Measurements from ENCODE around the gene ZFP69.
"Not testable (repeated sequence)": the region's sequence is repeated elsewhere in the genome, so short reads cannot be mapped to it uniquely, and the experiment has no call there.

The ZFP69 gene

DNA sequence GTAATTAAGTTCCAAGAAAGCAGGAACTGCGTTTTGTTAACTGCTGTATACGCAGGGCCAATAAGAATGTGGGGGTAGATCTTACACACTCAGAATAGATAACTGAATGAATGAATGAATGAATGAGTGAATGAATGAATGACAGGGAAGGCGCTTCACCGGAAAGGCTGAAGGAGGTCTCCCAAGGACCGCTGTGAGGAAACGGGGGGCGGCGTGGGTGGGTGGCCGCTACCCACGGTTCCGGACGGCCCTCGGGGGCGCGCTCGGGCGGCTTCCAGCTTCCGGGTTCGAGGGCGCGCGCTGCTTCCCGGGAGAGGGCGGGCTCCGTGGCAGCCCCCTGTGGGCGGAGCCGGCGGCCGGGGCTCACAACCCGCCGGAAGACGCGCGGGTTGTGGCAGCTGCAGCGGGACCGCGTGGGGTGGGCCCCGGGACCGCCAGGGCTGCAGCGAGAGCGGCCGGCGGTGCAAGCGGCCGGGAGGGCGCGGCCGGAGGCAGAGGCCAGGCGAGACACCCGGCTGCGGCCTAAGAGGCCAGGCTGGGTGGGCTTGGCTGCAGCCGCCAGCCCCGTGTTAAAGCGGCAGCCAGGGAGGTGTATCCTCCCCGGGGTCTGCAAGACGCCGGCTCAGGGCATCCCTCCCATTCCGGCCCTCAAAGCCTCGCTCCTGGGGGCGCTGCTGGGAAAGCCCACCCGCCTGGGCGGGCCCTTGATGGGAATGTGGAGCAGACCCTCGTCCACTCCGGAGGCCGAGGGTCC is at the start of gene ZFP69:
TSS of gene ZFP69 (plus strand) at position 367 of the 754 bp plus-strand sequence. CDS start 2,072 bp downstream, outside the sequence.
- DNase-seq (ENCODE audit: low read depth in 2 of 2) = peak; percentile 38 to 48

GRCh38 chr1:40431385-40431784 is 45.7 kb upstream of the ZFP69 start:
- no peak for DNase-seq (ENCODE audit: low read depth in 2 of 2)

DNA sequence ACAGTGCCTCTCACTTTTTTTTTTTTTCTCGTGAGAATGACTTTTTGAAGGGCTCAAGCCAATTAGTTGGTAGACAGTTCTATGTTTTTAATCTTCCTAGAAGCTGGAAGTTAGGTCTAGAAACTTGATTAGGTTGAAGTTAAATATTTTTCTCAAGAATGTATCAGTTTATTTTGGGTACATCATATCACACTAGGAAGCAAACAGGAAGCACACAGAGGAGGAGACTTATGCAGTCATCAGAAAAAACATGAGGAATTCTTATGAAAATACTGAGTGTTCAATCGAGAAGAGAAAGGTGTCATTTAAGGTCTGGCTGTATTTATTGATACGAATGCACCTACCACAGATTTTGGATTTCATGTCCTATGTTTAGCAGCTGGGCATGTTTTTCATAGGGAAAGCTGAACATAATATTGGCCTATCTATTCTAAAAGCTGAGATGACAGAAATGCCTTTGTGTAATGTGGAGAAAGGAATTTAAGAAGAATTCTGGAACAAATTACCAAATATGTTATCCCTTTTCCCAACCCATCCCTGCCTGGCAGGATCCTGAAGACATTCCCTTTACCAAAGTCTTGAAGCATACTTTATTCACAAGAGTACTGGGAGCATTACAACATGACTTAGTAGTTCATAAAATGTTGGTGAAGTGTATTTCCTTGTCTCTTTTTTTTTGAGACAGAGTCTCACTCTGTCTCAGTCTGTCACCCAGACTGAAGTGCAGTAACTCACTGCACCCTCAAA is 44.3 kb upstream of the ZFP69 start:
- no peak for DNase-seq (ENCODE audit: low read depth in 2 of 2)

DNA sequence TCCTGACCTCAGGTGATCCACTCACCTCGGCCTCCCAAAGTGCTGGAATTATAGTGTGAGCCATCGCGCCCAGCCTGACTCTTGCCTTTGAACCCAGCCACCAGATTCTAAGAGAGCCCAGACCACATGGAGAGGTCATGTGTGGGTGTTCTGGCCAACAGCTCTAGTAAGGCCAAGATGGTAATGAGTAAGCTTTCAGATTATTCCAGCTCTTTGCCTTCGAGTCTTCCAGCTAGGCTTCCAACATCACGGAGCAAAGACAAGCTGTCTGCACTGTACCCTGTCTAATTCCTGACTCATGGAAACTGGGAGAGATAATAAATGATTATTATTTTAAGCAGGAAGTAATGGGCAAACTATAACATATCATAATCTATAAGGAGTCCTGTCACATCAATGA is 41.6 kb upstream of the ZFP69 start:
- DNase-seq (ENCODE audit: low read depth in 2 of 2) = no peak

DNA sequence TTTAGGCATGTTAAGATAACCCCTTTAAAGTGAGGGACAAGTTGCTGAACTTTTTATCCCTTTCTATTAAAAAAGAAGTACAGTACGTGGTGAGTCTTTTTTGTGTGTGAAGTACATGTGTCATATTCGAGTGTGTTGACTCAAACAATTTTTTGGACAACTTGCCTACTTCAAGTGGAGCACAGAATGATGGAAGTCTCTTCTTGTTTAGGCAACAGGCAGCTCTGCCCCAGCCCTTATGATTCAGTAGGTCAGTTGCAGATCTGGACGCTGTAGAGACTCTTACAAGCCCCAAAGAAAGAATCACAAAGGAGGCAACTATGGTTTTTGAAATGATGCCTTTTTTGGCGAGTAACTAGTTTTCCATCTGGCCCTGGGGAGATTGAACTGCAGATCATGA is 41.2 kb upstream of the ZFP69 start:
- DNase-seq (ENCODE audit: low read depth in 2 of 2) = no peak

DNA sequence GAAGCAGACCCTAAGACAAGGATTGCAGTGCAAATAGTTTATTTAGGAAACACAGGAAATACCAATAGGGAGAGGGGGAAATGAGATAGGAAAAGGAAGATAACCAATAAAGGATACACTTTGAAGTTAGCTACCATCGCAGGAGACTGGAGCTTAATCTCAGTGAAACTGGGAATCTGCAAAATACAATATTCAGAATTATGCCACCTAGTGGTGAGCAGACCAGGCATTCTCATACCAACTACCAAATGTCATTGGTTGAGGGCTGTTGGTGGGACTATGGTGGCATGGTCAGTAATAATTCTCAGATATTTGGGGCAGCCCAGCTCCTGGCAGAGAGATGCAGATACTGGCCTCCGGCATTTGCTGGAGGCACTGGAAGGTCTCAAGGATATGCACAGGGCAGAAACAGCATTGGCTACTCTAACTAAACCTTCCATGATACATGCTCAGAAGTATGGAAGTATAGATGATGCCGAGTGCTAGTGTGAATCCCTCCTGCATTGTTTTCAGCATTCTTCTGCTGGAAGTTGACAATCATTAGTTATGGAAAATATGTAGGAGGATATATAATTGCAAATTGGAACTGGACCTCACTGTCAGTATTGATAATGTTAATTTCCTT is 38.6 kb upstream of the ZFP69 start:
- DNase-seq (ENCODE audit: low read depth in 2 of 2) = no peak

- no peak for DNase-seq (ENCODE audit: low read depth in 2 of 2)
Measured at GRCh38 chr1:40439247-40439646, 37.8 kb upstream of the ZFP69 start.

- peak; percentile 80 to 83 for DNase-seq (ENCODE audit: low read depth in 2 of 2)
Measured at GRCh38 chr1:40449684-40450494, 27.2 kb upstream of the ZFP69 start, which contains the start of gene ZFP69B. ZFP69B (plus strand) TSS chr1:40450476; CDS start chr1:40450962, 486 bp downstream.

- peak; percentile 65 to 69 for DNase-seq (ENCODE audit: low read depth in 2 of 2)
Measured at GRCh38 chr1:40450495-40451237, 26.4 kb upstream of the ZFP69 start.

GRCh38 chr1:40451238-40451585 is 25.9 kb upstream of the ZFP69 start:
- no peak for DNase-seq (ENCODE audit: low read depth in 2 of 2)

DNA sequence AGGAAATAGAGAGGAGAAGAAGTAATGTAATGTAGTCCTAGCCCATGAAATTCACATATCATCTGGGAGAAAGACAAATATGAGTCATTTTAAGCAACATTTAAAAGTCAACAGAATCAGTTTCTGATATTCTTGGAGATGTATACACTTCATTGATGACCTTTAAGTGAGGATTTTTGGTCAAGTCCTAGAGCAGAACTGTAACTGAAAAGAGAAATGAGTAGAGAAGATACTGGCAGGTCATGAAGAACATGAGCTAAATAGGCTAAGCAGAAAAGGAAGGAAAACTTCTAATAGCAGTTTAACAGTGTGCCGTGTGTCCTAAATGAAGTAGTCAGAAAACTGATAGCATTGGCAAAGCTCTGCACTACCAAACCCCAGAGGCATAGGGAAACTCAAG is 22.2 kb upstream of the ZFP69 start:
- DNase-seq (ENCODE audit: low read depth in 2 of 2) = no peak

DNA sequence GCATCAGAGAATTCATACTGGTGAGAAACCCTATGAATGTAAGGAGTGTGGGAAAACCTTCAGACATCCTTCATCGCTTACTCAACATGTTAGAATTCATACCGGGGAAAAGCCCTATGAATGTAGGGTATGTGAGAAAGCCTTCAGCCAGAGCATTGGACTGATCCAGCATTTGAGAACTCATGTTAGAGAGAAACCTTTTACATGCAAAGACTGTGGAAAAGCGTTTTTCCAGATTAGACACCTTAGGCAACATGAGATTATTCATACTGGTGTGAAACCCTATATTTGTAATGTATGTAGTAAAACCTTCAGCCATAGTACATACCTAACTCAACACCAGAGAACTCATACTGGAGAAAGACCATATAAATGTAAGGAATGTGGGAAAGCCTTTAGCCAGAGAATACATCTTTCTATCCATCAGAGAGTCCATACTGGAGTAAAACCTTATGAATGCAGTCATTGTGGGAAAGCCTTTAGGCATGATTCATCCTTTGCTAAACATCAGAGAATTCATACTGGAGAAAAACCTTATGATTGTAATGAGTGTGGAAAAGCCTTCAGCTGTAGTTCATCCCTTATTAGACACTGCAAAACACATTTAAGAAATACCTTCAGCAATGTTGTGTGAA is 14.0 kb upstream of the ZFP69 start:
- DNase-seq (ENCODE audit: low read depth in 2 of 2) = no peak

- DNase-seq (ENCODE audit: low read depth in 2 of 2) = no peak
Measured at GRCh38 chr1:40469327-40469726, 7.8 kb upstream of the ZFP69 start.

GRCh38 chr1:40475268-40475667 is 1.8 kb upstream of the ZFP69 start:
- DNase-seq (ENCODE audit: low read depth in 2 of 2) = no peak

- DNase-seq (ENCODE audit: low read depth in 2 of 2) = no peak
Measured at GRCh38 chr1:40477678-40478053, 576 bp downstream of the ZFP69 start.

GRCh38 chr1:40478276-40478675 is 1.2 kb downstream of the ZFP69 start:
- no peak for DNase-seq (ENCODE audit: low read depth in 2 of 2)

DNA sequence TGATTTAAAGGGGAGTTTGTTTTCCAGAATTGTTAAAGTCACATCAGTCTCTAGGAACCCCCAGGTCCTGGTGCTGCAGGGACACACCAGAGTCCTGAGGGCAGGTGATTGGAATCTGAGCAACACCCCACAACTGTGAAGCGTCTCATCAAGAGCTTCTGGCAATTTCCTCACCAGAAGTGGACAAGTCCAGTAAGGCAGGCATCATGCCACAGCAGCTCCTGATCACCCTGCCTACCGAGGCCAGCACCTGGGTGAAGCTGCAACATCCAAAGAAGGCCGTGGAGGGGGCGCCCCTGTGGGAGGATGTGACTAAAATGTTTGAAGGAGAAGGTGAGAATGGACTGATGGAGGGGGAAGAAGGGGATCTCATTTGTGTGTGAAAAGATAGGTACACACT is 2.1 kb downstream of the ZFP69 start:
- DNase-seq (ENCODE audit: low read depth in 2 of 2) = no peak

DNA sequence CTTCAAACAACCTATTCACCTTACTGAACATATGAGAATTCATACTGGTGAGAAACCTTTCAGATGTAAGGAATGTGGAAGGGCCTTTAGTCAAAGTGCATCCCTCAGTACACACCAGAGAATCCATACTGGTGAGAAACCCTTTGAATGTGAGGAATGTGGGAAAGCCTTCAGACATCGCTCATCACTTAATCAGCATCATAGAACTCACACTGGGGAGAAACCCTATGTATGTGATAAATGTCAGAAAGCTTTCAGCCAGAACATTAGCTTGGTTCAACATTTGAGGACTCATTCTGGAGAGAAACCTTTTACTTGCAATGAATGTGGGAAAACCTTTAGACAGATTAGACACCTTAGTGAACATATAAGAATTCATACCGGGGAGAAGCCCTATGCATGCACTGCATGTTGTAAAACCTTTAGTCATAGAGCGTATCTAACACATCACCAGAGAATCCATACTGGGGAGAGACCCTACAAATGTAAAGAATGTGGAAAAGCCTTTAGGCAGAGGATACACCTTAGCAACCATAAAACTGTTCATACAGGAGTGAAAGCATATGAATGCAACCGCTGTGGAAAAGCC is 18.3 kb downstream of the ZFP69 start:
- DNase-seq (ENCODE audit: low read depth in 2 of 2) = no peak

DNA sequence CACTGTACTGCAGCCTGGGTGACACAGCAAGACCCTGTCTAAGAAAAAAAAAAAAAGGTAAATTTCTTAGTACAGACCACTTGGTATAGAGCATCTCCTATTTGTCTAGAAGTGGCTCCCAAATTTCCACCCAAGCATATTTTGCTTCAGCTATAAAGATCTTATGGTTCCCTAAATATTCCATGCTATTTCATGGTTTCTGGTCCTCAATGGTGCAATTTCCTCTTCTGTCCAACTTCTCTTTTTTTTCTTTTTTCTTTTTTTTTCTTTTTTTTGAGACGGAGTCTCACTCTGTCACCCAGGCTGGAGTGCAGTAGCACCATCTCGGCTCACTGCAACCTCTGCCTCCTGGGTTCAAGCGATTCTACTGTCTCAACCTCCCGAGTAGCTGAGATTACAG is 25.6 kb downstream of the ZFP69 start:
- DNase-seq (ENCODE audit: low read depth in 2 of 2) = not testable (repeated sequence)

DNA sequence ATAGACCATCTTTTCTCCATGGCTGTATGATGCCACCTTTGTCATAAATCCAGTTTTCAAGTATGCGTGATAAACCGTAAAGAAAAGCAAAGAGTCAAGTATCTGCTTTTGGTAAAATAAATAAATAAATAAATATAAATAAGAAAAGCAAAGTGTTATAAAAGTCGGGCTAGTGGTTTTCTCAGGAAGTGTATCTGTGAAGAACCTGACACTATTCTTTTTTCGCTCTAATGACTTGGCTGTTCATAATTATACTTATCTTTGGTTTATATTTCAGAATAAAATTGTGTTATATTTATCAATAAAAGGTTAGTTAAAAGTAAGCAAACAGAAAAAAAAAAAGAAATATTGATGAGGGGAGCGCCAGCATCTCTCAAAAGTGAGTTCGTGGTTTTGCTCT is 30.9 kb downstream of the ZFP69 start:
- DNase-seq (ENCODE audit: low read depth in 2 of 2) = no peak

Measured in stimulated activated CD8-positive, alpha-beta memory T cell treated with anti-CD3 and anti-CD28 coated beads, Interleukin-2, amount 100 ng/mL, for 1 hour (primary cell).